ENCODE measurements around the gene CD164.
A peak's percentile ranks its signal among the peaks of the same experiment; 100 is the strongest.

Gene CD164

DNA sequence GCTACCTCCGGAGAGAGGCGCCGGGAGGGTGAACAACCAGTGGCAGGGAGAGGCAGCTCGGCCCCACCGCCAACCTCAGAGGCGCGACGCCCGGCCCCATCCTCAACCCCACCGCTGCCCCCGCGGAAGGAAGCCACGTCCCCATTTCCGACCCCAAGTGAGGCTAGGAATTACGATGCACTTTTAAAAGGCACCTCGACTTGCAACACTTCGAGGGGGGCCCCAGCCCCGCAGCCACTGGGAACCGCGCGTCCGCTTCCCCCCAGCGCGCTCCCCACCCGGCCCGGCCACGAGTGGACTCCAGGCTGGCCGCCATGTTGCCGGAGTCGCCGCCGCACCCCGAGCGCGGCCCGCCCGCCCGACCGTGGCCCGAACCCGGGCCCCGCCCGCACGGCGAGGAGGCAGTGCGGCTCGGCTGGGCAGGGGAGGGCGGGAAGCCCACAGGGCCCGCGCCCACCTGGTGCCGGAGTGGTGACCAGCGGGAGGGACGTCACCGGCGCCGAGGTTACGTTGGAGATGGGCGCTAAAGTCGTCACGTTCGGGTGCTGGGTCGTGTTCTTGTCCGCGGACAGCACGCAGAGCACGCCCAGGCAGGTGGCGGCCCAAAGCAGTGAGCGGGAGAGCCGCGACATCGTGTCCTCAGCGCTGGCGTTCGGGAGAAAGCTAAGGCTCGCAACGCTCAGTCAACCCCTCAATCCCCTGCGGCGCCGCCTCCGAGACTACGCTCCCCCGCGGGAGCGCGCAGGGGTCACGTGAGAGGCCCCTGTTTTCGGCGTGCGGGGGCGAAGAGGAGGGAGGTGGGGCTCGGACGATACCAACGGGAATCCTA, at the start of gene CD164:
Gene CD164 (minus strand): TSS at position 721 of the 829 bp plus-strand sequence. CDS start 89 bp downstream, at position 632.
- DNase-seq = peak; percentile 99

DNA sequence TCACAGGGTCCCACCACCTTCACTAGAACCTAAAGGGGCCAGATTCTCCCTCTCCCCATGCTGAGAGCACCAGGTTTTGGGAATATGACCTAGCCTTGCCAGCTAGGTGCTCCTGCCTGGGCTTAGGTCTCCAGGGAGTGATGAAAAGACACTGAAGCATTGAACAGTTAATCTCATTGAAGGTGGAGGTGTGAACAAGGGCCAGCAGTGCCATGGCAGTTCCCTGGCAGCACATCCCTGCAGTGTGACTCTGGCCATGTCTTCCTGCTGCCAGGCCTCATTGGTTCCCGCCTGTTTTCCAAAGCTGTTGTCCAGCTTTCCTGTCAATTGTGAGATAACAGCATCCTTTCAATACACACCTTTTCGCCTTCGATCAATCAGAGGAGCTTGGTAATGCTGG, 47.2 kb upstream of the CD164 start:
- no peak for DNase-seq

DNA sequence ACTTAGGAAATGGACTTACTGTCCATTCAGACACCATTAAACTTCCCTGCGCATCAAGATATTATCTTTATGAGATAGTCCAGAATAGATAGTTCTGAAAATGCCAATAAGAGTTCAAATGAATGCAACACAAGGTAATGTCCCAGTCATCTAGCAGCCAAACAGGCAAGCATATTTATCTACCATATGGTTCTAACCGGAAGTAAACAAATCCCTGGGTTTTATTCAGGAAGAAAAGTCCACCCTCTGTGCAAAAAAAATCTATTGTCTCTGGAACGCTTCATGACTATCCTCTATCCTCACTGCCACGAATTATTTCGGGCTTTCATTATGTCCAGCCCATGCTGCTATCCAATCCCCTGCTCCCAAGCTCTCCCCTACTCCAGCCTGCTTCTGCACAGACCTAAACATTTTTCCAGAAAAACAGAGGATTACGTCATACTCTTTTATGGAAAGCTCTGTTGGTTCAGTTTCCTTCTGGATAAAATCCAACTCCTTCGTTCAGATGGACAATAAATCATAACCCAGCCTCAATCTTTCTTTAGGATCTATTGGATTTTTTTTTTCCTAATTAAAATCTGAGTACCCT, 46.7 kb upstream of the CD164 start:
- DNase-seq = no peak

DNA sequence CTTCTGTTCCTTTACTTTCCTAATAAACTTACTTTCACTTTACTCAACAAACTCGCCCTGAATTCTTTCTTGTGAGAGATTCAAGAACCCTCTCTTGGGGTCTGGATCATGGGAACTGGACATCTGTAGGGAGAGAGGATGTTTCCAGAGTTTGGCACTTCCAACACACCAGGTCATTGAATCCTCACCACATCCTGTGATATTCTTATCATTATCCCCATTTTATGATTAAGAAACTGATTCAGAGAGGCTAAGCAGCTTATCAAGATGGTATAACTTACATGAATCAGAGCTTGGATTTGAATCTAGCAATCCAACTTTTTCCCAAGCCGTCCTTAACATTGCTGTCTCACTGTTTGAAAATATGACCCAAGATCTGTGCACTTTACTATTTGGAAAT, 42.7 kb upstream of the CD164 start:
- no peak for DNase-seq

DNA sequence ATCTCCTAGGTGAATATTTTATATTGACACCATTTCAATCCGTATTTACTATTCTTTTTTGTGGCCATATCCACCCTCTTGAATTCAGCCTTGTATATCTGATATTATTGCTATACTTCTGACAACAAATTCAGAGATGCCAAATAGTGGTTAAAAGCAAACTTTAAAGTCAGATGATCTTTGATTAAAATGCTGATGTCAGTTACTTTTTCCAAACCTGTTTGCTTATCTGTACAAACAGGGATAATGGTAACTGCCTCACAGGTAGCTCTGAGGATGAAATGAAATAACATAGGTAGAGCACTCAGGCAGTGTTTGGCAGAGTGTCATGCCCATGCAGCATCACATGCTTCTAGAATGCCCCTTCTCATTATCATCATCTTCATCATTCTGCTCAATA, 38.9 kb upstream of the CD164 start:
- no peak for DNase-seq

DNA sequence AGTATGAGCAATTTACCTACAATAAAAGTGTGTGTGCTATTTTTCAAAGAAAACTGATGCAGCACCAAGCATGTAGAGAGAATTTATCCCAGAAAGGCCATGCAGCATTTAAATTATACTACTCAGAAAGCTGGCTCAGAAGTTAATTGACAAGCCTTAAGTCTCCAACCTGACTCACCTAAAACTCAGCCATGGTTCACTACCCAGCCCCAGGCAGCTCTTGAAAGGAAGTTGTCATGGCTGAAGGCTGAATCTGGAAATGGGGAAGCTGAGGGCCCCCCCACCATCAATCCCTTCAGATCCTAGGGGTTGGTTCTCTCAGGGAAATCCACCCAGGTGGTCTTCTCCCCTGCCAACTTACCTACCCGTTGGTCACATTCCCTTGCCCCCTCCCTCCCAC, 38.5 kb upstream of the CD164 start:
- no peak for DNase-seq

DNA sequence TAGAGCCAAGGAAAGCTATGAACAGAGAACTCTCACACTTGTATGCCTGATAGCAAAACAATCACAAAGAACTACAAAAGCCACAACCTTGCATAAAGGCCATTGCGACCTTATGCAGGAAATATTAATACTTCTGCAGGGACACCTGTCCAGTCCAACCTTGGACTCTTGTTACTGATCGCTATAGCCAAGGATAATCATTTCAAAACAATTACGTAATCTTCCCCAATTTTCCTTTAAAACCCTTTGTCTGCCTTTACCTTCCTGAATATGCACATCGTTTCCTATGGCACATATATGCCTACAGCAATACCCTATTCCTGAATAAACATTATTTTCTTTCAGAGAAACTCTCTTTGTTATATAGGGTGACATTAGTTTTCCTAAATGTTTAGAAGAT, 35.4 kb upstream of the CD164 start:
- no peak for DNase-seq

DNA sequence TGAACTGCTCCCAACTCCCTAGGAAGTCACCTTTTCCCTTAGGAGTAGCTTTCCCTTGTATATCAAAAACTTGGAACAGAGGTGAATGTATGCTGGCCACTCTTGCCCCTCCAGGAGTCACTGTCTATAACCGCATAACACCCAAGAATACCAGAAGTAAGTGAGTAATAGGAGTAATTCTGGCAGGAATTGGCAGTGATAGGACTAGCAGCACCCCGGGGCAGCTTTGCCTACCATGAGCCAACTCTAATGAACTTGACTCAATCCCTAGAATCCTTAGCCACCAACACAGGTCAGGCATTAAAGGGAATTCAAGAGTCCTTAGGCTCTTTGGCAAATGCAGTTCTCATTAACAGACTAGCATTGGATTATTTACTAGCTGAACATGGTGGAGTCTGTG, 28.8 kb upstream of the CD164 start:
- DNase-seq = no peak

DNA sequence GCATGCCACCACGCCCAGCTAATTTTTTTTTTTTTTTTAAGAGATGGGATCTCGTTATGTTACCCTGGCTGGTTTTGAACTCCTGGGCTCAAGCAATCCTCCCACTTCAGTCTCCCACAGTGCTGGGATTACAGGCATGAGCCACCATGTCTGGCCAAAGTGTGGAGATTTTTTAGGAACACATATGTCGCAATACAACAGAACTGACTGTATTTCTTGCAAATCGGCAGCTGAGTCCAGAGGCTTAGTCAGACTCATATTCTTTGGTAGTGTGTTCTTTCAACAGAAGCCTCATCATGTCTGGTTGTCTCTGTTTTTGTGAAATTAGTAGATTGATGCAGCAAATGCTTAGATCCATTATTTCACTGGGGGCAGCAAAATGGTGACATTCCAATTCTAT, 23.9 kb upstream of the CD164 start:
- DNase-seq = peak; percentile 83

DNA sequence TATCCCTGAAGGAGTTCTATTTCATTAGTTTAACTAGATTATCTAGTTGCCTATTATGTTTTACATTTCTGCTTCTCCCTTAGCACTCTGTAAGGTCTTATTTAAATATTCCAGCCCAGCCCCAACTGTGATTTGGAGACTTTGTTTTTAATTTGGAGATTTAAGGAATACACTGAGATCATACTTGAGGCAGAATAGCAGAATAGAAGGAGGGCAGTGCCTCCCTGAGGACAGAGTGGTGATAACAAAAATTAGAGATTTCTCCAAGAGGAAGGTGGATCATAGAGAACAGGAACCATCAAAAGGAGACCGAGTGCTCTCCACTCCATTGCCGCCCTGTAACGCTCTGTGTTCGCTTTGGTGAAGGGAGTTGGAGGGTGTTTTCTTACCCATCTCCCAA, 14.8 kb upstream of the CD164 start:
- DNase-seq = peak; percentile 52

DNA sequence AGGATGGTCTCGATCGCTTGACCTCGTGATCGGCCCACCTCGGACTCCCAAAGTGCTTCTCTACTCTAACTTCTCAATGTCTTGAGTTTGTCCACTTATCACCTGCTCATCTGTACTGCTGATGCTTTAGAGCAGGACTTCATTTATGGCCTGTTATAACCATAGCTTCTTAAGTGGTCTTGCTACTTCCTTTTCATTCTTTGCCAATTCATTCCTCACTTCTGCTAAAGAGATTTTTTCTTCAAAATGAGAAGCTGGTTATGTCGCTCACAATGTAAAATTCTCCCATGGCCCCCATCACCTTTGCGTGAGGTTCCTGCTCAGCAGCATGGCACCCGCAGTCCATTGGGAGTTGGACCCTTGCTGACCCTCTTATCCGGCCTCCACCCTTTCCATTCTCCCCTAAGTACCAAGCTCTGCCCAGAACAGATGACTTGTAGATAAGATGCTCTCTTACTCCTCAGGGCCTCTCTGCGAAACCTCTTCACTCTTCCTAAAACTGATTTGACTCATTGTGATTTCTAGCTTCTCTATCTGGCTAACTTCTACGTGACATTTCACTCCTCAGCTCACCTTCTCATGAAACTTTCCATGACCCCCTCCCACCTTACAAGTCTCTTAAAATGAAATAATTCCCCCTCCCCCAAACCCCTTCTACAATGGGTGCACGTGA, 13.9 kb upstream of the CD164 start:
- no peak for DNase-seq

DNA sequence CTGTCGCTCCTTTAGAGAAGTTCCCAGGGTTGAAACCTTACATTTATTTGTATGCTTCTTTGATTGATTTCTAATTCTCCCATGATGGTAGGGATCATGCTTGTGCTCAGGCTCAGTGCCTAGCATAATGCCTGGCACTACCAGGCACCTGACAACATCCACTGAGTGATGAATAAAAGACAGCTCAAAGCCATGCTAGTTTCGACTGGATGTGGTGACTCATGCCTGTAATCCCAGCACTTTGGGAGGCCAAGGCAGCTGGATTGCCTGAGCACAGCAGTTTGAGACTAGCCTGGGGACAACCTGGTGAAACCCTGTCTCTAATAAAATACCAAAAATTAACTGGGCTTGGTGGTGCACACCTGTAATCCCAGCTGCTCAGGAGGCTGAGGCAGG, 11.6 kb upstream of the CD164 start:
- peak; percentile 41 for DNase-seq

DNA sequence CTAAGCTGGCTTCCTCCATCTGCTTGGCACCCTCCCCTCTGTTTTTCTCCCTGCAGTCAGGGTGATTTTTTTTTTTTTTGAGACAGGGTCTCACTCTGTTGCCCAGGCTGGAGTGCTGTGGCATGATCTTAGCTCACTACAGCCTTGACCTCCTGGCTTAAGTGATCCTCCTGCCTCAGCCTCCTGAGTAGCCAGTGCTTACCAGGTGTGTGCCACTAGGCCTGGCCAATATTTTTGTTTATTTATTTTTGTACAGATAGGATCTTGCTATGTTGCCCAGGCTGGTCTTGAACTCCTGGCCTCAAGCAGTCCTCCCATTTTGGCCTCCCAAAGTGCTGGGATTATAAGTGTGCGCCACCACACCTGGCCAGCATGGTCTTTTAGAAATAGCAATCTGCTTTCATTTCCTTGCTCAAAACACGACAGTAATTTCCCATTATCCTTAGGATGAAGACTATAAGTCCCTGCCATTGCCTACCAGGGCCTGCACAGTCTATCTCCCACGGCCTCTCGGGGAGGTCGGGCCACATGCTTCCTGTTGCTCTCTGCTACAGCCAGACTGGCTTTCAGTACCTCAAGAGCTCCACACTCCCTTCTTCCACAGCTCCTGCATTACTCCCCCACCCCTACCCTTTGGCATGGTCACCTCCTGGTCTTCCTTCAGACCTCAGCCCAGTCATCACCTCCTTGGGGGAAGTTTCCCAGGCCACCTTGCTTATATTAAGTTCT, 11.1 kb upstream of the CD164 start:
- no peak for DNase-seq

DNA sequence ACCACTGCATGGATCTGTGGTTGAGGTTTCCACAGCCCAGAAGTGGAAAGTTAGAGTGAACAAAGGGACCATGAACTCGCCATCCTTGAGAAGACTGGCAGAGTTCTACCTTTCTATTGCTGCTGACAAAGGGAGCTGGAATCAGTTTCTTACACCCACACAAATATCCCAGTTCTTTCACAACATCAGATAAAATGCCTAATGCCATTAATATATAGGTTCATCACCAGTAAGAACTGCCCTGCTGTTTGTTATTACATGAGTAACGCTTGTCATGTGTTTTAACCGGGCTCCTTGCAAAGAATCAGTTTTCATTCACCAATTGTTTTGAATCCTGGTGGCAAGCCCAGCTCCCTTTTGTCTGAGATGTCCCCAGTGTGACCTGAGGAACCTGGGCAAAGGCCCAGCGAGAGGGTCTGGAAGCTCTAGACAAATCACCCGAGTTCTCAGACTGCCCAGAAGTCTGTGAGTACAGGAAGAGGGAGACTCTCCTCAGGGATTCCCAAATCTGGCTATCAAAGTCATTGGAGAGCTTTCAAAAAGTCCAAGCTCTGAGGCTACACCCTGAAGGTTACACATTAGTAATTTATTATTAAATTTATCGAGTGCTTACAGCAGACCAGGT, 7.5 kb upstream of the CD164 start:
- no peak for DNase-seq

DNA sequence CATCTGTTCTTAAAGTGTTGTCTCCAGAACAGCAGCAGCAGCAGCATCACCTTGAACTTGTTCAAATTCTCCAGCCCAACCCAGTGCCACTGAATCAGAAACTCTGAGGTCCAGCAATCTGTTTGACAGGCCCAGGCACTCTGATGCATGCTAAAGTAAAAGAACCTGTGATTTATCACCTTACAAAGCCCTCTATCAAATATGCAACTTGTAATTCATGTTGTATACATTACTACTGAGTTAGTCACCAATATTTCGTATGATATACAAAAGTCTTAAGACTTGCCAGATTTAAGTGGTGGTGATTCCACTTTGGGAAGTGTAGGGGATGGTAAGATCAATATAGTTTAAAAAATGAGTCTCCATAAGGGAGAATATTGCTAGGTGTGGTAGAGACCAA, 6.0 kb upstream of the CD164 start:
- DNase-seq = no peak

DNA sequence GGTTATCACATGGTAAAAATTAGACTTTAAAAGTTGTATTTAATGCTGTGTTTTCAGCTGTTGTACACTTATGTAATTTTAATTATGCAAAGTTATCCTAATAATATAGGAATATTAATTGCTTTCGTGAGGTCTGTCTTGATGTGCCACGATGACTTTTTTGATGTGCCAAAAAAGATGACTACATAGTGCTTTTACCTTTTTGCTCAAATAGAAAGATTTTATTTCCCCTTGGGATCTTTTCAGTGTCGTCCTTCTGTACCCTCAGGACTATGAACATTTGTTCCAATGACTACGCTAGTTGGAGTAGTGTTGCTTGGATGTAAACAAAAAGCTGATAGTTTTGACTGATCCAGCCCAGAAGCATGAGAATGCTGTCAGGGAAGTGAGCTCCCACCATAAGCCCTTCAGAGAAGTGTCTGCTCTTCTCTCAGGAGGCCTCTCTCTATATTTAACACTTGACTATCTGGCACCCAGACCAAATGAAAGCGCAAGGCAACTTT, 1.2 kb upstream of the CD164 start:
- no peak for DNase-seq

DNA sequence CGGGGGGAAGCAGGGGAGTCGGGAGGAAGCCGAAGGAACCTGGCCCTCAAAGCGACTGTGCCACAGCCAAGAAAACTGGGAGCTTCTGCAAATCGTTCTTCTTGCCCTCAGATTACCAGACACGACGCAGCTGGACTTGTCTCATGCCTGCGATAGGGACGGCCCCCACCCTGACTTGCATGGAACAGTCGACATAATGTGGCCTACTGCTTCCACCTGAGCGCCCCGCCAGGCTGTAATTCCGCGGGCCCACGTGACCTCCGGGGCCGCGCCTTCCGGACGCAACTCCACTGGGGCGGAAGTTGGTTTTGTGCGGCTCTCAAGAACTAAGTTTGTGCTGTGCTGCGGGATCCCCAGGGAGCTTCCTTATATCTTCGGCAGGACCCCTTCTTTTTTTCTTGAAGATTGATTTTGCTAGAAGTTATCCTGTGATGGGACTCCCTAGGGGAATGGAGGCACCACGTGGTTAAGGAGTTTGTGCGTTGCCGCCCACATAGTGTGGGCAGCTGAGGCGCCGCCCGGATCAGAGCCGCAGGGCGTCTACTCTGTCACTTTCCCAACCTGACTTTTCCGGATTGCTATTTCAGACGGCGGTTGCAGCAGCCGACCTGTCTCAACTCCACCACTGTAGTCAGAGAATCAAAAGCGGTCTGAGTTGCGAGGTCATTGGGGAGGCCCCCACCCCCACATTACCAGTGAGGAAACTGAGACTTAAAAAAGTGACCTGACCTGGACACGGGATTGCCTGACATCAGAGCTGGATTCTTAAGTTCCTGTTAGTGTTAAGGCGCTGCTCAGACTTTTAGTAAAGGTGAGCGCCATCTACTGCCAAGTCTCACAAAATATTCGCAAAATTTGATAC, 540 bp upstream of the CD164 start:
- DNase-seq = peak; percentile 96

DNA sequence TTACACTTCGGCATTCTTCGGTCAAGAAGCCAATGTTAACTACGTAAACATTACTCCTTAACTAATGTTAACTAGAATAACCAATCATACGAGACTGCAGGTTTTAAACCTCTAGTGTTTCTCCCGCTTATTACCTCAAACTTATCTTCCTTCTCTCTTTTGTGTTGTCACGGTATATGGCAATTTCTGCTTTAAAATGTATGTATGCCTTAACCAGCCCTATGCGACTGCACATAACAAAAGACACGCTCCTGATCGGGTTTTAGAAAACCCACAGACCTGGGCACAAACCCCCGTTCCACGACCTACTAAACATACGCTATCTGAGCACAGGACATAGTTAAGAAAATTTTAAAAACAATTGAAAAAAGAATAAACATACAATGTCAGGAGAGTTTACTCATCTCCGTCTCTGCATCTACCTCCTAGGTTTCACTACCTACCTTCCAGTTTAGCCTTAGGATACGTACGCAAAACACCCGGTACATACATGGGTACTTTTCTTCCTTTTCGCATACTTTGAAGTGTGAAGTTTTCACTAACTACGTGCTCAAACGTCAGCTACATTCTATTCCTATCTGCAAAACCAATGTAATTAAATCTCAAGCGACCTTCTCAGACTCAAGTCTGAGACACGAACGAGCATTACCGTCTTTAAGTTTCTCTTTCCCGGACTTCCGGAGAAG, 1.1 kb downstream of the CD164 start:
- DNase-seq = peak; percentile 48

DNA sequence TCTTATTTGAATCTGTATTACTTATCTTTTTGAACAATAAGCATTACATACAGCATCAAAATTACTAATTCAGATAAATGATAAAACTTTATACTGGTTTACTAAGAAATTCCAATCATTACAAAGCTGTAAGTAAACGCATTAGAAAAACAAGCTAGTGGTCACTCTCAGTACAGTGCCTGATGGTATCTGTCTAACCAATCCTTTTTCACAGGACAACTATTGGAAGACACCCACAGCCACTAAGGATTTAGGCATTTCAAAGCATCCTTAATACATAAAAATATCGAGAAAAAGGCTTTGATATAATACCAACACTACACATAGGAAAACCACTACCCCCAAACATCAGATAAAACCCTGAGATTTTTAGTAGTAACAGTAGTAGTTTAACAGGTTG, 2.6 kb downstream of the CD164 start:
- no peak for DNase-seq

DNA sequence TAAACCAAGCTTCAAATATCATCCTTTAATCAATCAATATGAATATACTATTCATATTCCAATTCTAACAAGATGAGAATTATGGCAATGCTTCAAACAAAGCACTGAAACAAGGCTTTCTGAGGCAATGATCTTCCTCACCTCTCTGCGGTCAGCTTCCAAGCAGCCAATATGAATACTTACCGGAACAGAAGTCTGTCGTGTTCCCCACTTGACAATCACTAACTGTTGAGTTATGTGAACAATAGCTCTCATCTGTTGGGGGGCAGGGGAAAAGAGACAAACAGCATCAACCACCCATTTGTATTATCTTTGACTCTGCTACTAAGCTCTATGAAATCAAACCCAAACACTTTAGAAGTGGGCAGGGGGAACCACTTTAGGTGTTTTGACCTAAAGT, 4.5 kb downstream of the CD164 start:
- DNase-seq = no peak

DNA sequence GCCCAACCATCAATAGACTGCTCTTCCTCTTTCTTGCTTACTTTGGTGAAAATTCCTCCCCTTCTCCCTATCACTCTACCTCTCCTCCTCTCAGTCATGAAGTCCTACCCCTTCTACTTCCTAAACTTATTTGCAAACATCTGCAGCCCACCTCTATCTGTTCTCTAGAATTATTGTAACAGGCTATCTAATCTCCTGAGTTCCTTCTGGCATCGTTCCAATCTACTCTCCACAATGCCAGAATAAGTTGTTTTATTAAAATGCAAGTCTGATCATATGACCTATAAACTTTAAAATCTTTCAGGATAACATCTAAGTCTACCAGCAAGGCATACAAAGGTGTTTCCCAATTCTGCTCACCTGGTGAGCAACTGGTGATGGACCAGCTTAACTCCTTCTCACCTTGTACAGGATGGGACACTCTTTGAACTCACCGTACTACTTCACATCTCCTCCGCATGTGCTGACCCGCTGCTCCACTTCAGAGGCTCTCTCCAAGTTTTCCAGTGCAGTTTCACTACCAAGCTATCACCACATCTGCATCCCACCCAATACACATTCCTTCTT, 7.9 kb downstream of the CD164 start:
- no peak for DNase-seq

All from suppressor macrophage treated with lipopolysaccharide for 4 hours (primary cell).